Posterior vena cava (tissue), 2 donors: ENCODE data around the gene C11orf68. TPM values are rescaled to one million over a fixed set of nuclear protein-coding genes. Genes with fewer than 3 reads are reported as not detected.

Experiments
- DNase-seq: peaks from one replicate; pipeline ENCODE4 v3.0.0-alpha.2; 2020; ENCODE audit warnings: low spot score
- intact Hi-C, 2 donors: fragments of 100-400 bp; cut with DNase I; formaldehyde crosslinking; loops; one replicate each; pipeline versions ENCODE4 v1.14.1 to v1.14.2; 2022 to 2023
- total RNA-seq, 2 donors: library from RNA; stranded (reverse); fragmentation: NEBNext Ultra II Directional; extraction: Animal tissue kit (Norgen Biotek cat#: 25700); gene quantifications; one replicate each; pipeline ENCODE4 v1.2.1, GENCODE V29; 2021
- donor health status: DM: yes; HTN: yes; CAD: no.
- donor health status: DM: yes; HTN: yes; CAD: no.

The C11orf68 gene
- total RNA-seq, 2 donors from 2014 or later: 35.7 to 36.0 TPM

- intact Hi-C loops: loop anchor here in 1 of 2 donors (5.0 kb wide), 1 partner anchor 630 kb away; no protein-coding TSS in a partner anchor
- no peak for DNase-seq
These were observed 51.4 kb downstream of the C11orf68 start for GRCh38 chr11:65867284-65868071.

Other genes starting within 250 kb of the C11orf68 start
- 10 to 100 TPM; 62.3 to 65.0 TPM for gene KAT5, start 206.8 kb downstream of the C11orf68 start, total RNA-seq
- 10 to 100 TPM; 43.7 to 45.0 TPM for gene RNASEH2C, start 198.3 kb downstream of the C11orf68 start, total RNA-seq
- gene AP5B1, start 138.1 kb downstream of the C11orf68 start, total RNA-seq: 10 to 100 TPM; 10.7 to 15.3 TPM
- gene OVOL1, start 132.0 kb downstream of the C11orf68 start, total RNA-seq: not detected
- gene SNX32, start 85.1 kb downstream of the C11orf68 start, total RNA-seq: under 1 TPM; 0.52 to 0.65 TPM
- 100 to 1,000 TPM; 697 to 707 TPM for gene CFL1, start 60.9 kb downstream of the C11orf68 start, total RNA-seq
- 10 to 100 TPM; 41.8 to 48.2 TPM for gene MUS81, start 58.6 kb downstream of the C11orf68 start, total RNA-seq
- 100 to 1,000 TPM; 111 to 131 TPM for gene EFEMP2, start 46.3 kb downstream of the C11orf68 start, total RNA-seq
- gene CTSW, start 39.2 kb downstream of the C11orf68 start, total RNA-seq: 1 to 10 TPM; 1.4 to 1.8 TPM
- gene FIBP, start 30.6 kb downstream of the C11orf68 start, total RNA-seq: 10 to 100 TPM; 39.7 to 40.8 TPM
- 10 to 100 TPM; 31.8 to 36.7 TPM for gene CCDC85B, start 28.4 kb downstream of the C11orf68 start, total RNA-seq
- gene FOSL1, start 18.7 kb downstream of the C11orf68 start, total RNA-seq: 10 to 100 TPM in 1 of 2 donors, 1 to 10 TPM in 1; 7.4 to 38.7 TPM
- 10 to 100 TPM; 76.0 to 92.2 TPM for gene DRAP1, start 364 bp upstream of the C11orf68 start, total RNA-seq
- gene TSGA10IP, start 26.4 kb upstream of the C11orf68 start, total RNA-seq: not detected
- 10 to 100 TPM; 41.1 to 46.2 TPM for gene SART1, start 42.7 kb upstream of the C11orf68 start, total RNA-seq
- gene EIF1AD, start 83.1 kb upstream of the C11orf68 start, total RNA-seq: 10 to 100 TPM; 24.8 to 24.9 TPM
- gene BANF1, start 83.4 kb upstream of the C11orf68 start, total RNA-seq: 100 to 1,000 TPM; 115 to 119 TPM
- gene CST6, start 92.9 kb upstream of the C11orf68 start, total RNA-seq: under 1 TPM in 1 of 2 donors, not detected in 1; 0.56 TPM
- gene CATSPER1, start 107.4 kb upstream of the C11orf68 start, total RNA-seq: 1 to 10 TPM in 1 of 2 donors, under 1 TPM in 1; 0.24 to 1.1 TPM
- 1 to 10 TPM in 1 of 2 donors, under 1 TPM in 1; 0.74 to 1.2 TPM for gene GAL3ST3, start 130.1 kb upstream of the C11orf68 start, total RNA-seq
- gene SF3B2, start 133.3 kb upstream of the C11orf68 start, total RNA-seq: 100 to 1,000 TPM; 117 to 140 TPM
- 10 to 100 TPM; 65.1 to 84.1 TPM for gene PACS1, start 151.2 kb upstream of the C11orf68 start, total RNA-seq